Dermis microvascular lymphatic vessel endothelial cell (primary cell): Measurements from ENCODE around the gene ADIPOQ. TPM values are rescaled to one million over a fixed set of nuclear protein-coding genes. Genes with fewer than 3 reads are reported as not detected.
A peak's percentile ranks its signal among the peaks of the same experiment; 100 is the strongest.
"Not testable (repeated sequence)": the region's sequence is repeated elsewhere in the genome, so short reads cannot be mapped to it uniquely, and the experiment has no call there.

Experiments used
- DNase-seq, 2 donors: peaks; one replicate each; pipeline versions ENCODE4 v3.0.0 to v3.0.0-alpha.2; 2010; ENCODE audit warnings: low read depth in 2 of 2
- total RNA-seq: library from RNA; depleted of rRNA; stranded (reverse); fragments of >200 nt; gene quantifications from 2 replicates; pipeline ENCODE4 v1.2.1, GENCODE V29; 2014

ADIPOQ gene
- total RNA-seq, 1 donor from 2014 or later: not detected

- peak in 1 of 2 donors; percentile 32 for DNase-seq
Observed at GRCh38 chr3:186901135-186901734, 58.7 kb downstream of the ADIPOQ start.

- DNase-seq: no peak
Observed at GRCh38 chr3:186902154-186902553, 59.6 kb downstream of the ADIPOQ start.

GRCh38 chr3:186902713-186903112, 60.2 kb downstream of the ADIPOQ start:
- DNase-seq: no peak

GRCh38 chr3:186903676-186904075, 61.2 kb downstream of the ADIPOQ start:
- DNase-seq: not testable (repeated sequence)

GRCh38 chr3:186907075-186907474, 64.6 kb downstream of the ADIPOQ start:
- DNase-seq: not testable (repeated sequence)

Other genes starting within 250 kb of the ADIPOQ start
- under 0.01 TPM in 1 of 2 replicates, not detected in the other for gene AHSG, start 229.7 kb upstream of the ADIPOQ start, total RNA-seq
- not detected in 2 replicates for gene FETUB, start 202.3 kb upstream of the ADIPOQ start, total RNA-seq
- gene HRG, start 176.7 kb upstream of the ADIPOQ start, total RNA-seq: not detected in 2 replicates
- not detected in 2 replicates for gene KNG1, start 125.4 kb upstream of the ADIPOQ start, total RNA-seq
- gene EIF4A2, start 59.1 kb upstream of the ADIPOQ start, total RNA-seq: 329 and 384 TPM in 2 replicates
- gene RFC4, start 36.2 kb upstream of the ADIPOQ start, total RNA-seq: 12.5 and 22.1 TPM in 2 replicates
- gene ST6GAL1, start 87.8 kb downstream of the ADIPOQ start, total RNA-seq: 32.5 and 85.3 TPM in 2 replicates